A549 (cell line): Measurements from ENCODE around the gene SPATA9. TPM values are rescaled to one million over a fixed set of nuclear protein-coding genes. Genes with fewer than 3 reads are reported as not detected.
"Not testable (repeated sequence)": the region's sequence is repeated elsewhere in the genome, so short reads cannot be mapped to it uniquely, and the experiment has no call there.

Experiments used
- ATAC-seq, 2 experiments: fragments of 200-7000 bp in 1 of 2; fragments of >200 bp in 1 of 2; cut with Nextera tagmentation in 1 of 2; cut with Tn5 transposase in 1 of 2; 3 replicates each; pipeline versions ENCODE4 v1.8.0 to v1.9.1; 2018 to 2020; ENCODE audit warnings: mild to moderate bottlenecking in 1 of 2, moderate library complexity in 1 of 2
- CTCF ChIA-PET: fragments of 300-600 bp; sonication (Branson Sonifier 250); formaldehyde crosslinking; extraction: SDS; loops from one replicate; lab custom pipeline; 2021; ENCODE audit warnings: antibody characterized with exemption, inconsistent platforms; lab: Yijun Ruan, JAX
- POLR2A ChIA-PET: fragments of 350-600 bp; formaldehyde crosslinking; extraction: SDS; loops from one replicate; lab custom pipeline; 2021; ENCODE audit warnings: antibody characterized with exemption, inconsistent platforms; lab: Yijun Ruan, JAX
- DNase-seq, 2 experiments: peaks; one replicate each; pipeline versions ENCODE4 v3.0.0 to v3.0.0-alpha.2; 2011 to 2016; ENCODE audit warnings: low read depth in 1 of 2, low spot score in 1 of 2
- FAIRE-seq: peaks from 2 replicates; lab custom pipeline; 2011; peaks lifted over from hg19 to GRCh38; lab: Jason Lieb, UNC
- H3K27ac ChIP-seq, 2 experiments: fragments of >200 bp; sonication (Bioruptor Twin); formaldehyde crosslinking; 3 replicates each; pipeline ENCODE4 v1.5.1; 2016 to 2017
- H3K4me1 ChIP-seq: fragments of >200 bp; sonication (Bioruptor Twin); formaldehyde crosslinking; 3 replicates; pipeline ENCODE4 v1.6.1; 2016
- H3K4me2 ChIP-seq: fragments of >200 bp; sonication (Bioruptor Twin); formaldehyde crosslinking; 3 replicates; pipeline ENCODE4 v1.6.1; 2016
- H3K4me3 ChIP-seq: fragments of >200 bp; sonication (Bioruptor Twin); formaldehyde crosslinking; 3 replicates; pipeline ENCODE4 v1.5.1; 2016
- H3K9me3 ChIP-seq: fragments of >200 bp; sonication (Bioruptor Twin); formaldehyde crosslinking; 3 replicates; pipeline ENCODE4 v1.6.1; 2016
- ATOH8 ChIP-seq: fragments of 250-450 bp; sonication (Bioruptor Pico); IDR thresholded peaks from 2 replicates; pipeline ENCODE4 v1.5.0; 2020; ENCODE audit warnings: low read depth, mild to moderate bottlenecking, moderate library complexity
- CBX2 ChIP-seq: fragments of 200-600 bp; sonication (generic); IDR thresholded peaks from 2 replicates; pipeline ENCODE4 v1.6.1; 2016; ENCODE audit warnings: low read depth, mild to moderate bottlenecking, borderline replicate concordance
- CBX8 ChIP-seq: fragments of 200-600 bp; sonication (generic); IDR thresholded peaks from 2 replicates; pipeline ENCODE4 v1.6.1; 2016
- CHD2 ChIP-seq: fragments of 150-350 bp; IDR thresholded peaks from 2 replicates; pipeline ENCODE4 v1.6.1; 2014; ENCODE audit warnings: low read length; ENCODE audit not compliant: partially characterized antibody
- EHF ChIP-seq: fragments of 250-450 bp; sonication (Bioruptor Pico); IDR thresholded peaks from 2 replicates; pipeline ENCODE4 v1.5.0; 2020; ENCODE audit warnings: mild to moderate bottlenecking
- EP300 ChIP-seq, 2 experiments: fragments of >200 bp; sonication (Bioruptor Twin); formaldehyde crosslinking; IDR thresholded peaks; 2 replicates in 1 of 2; 3 replicates in 1 of 2; pipeline ENCODE4 v1.6.1; 2016 to 2017
- FOSB ChIP-seq: fragments of 250-450 bp; sonication (Bioruptor Pico); IDR thresholded peaks from 2 replicates; pipeline ENCODE4 v1.5.0; 2020; ENCODE audit warnings: mild to moderate bottlenecking, moderate library complexity
- FOSL2 ChIP-seq, 2 experiments: fragments of 450-650 bp in 1 of 2; fragments of >200 bp in 1 of 2; sonication (Bioruptor Twin) in 1 of 2; formaldehyde crosslinking; IDR thresholded peaks; 2 replicates each; pipeline versions ENCODE4 v1.5.0 to v1.6.1; 2016 to 2020; ENCODE audit warnings: mild to moderate bottlenecking in 1 of 2, moderate library complexity in 1 of 2
- FOXS1 ChIP-seq: fragments of 250-450 bp; sonication (Bioruptor Pico); IDR thresholded peaks from 2 replicates; pipeline ENCODE4 v1.5.0; 2020; ENCODE audit warnings: mild to moderate bottlenecking, moderate library complexity
- GATA3 ChIP-seq: IDR thresholded peaks from 2 replicates; pipeline ENCODE4 v1.6.1; 2012; ENCODE audit warnings: borderline replicate concordance
- HES2 ChIP-seq: fragments of >200 bp; sonication (Bioruptor Twin); formaldehyde crosslinking; IDR thresholded peaks from 2 replicates; pipeline ENCODE4 v1.6.1; 2016
- HOXB13 ChIP-seq: fragments of 250-450 bp; sonication (Bioruptor Pico); IDR thresholded peaks from 2 replicates; pipeline ENCODE4 v1.5.0; 2020; ENCODE audit warnings: low read depth, mild to moderate bottlenecking, moderate library complexity
- HOXB5 ChIP-seq: fragments of 250-450 bp; sonication (Bioruptor Pico); IDR thresholded peaks from 2 replicates; pipeline ENCODE4 v1.5.0; 2020; ENCODE audit warnings: mild to moderate bottlenecking, moderate library complexity
- KDM1A ChIP-seq: fragments of 200-600 bp; sonication (generic); IDR thresholded peaks from 2 replicates; pipeline ENCODE4 v1.6.1; 2016; ENCODE audit warnings: low read depth, mild to moderate bottlenecking
- MAFK ChIP-seq: fragments of 450-650 bp; IDR thresholded peaks from 2 replicates; pipeline ENCODE4 v1.6.1; 2014; ENCODE audit not compliant: partially characterized antibody
- MAZ ChIP-seq: fragments of 150-350 bp; IDR thresholded peaks from 2 replicates; pipeline ENCODE4 v1.6.1; 2014; ENCODE audit warnings: antibody characterized with exemption, low read depth, low read length, borderline replicate concordance
- MYC ChIP-seq: IDR thresholded peaks from 2 replicates; pipeline ENCODE4 v1.6.1; 2012; ENCODE audit warnings: mild to moderate bottlenecking, inconsistent platforms, low read length, improper control_type of control experiment, borderline replicate concordance
- NFE2L2 ChIP-seq: fragments of 150-350 bp; conservative IDR thresholded peaks from 2 replicates; pipeline ENCODE4 v1.6.1; 2014; ENCODE audit warnings: low read length
- NPAS2 ChIP-seq: fragments of 250-450 bp; sonication (Bioruptor Pico); IDR thresholded peaks from 2 replicates; pipeline ENCODE4 v1.8.0; 2022; ENCODE audit warnings: mild to moderate bottlenecking, moderate library complexity, borderline replicate concordance
- PBX3 ChIP-seq: IDR thresholded peaks from 2 replicates; pipeline ENCODE4 v1.6.1; 2012
- RAD21 ChIP-seq, 2 experiments: fragments of >200 bp in 1 of 2; sonication (Bioruptor Twin) in 1 of 2; formaldehyde crosslinking in 1 of 2; IDR thresholded peaks in 1 of 2; conservative IDR thresholded peaks in 1 of 2; 2 replicates in 1 of 2; 3 replicates in 1 of 2; pipeline ENCODE4 v1.6.1; 2012 to 2018; ENCODE audit warnings: inconsistent platforms in 1 of 2
- RCOR1 ChIP-seq: fragments of 150-350 bp; IDR thresholded peaks from 2 replicates; pipeline ENCODE4 v1.6.1; 2014; ENCODE audit warnings: antibody characterized with exemption, low read length, low read depth
- RNF2 ChIP-seq: fragments of 200-600 bp; sonication (generic); IDR thresholded peaks from 2 replicates; pipeline ENCODE4 v1.6.1; 2016; ENCODE audit warnings: low read depth, mild to moderate bottlenecking, antibody characterized with exemption, moderate library complexity, borderline replicate concordance
- SMC3 ChIP-seq: fragments of >200 bp; sonication (Bioruptor Twin); formaldehyde crosslinking; IDR thresholded peaks from 3 replicates; pipeline ENCODE4 v1.6.1; 2018; ENCODE audit warnings: inconsistent platforms
- SREBF2 ChIP-seq: fragments of 450-650 bp; IDR thresholded peaks from 2 replicates; pipeline ENCODE4 v1.6.1; 2014; ENCODE audit warnings: mild to moderate bottlenecking, moderate library complexity
- TFCP2L1 ChIP-seq: fragments of 250-450 bp; sonication (Bioruptor Pico); IDR thresholded peaks from 2 replicates; pipeline ENCODE4 v1.5.0; 2021; ENCODE audit warnings: mild to moderate bottlenecking
- WGBS: methylation state at CpG from one replicate; pipeline ENCODE4 v1.1.6; 2017; ENCODE audit errors: missing lambda C conversion rate; 5-methylcytosine and 5-hydroxymethylcytosine counted together
- polyA plus RNA-seq, 4 experiments: library from polyadenylated mRNA; depleted of rRNA in 3 of 4; stranded (reverse); fragments of >200 nt; fragmentation: RNase III in 1 of 4; extraction: RNeasy Plus Mini Kit Qiagen cat#74134 plus additional on column Dnase treatment in 1 of 4; gene quantifications; 2 replicates in 3 of 4; 3 replicates in 1 of 4; pipeline ENCODE4 v1.2.3, GENCODE V29; 2011 to 2017

The SPATA9 gene
- polyA plus RNA-seq, 2 of the 4 experiments (the other 2 are of a cell fraction) = 0.16 TPM; not detected in 1

- WGBS = 45% methylated on average over 5 of the region's 5 CpGs
- POLR2A ChIA-PET = no interaction called here
- CTCF ChIA-PET = interaction anchor here (1.1 to 7.7 kb wide), 7 partner anchors 10 to 206 kb away, joined by 3 to 104 read pairs (median 5); no protein-coding TSS in a partner anchor
- FAIRE-seq (no peak), ATAC-seq (no peak), DNase-seq (no peak)
- TF ChIP-seq MAFK = no peak
- TF ChIP-seq PBX3 = no peak
- no peak for TF ChIP-seq HOXB5 (CRISPR knock-in tag)
- TF ChIP-seq EP300 (IDR thresholded peaks at IDR 0.05) = no peak
- TF ChIP-seq FOSL2 (IDR thresholded peaks at IDR 0.05) = no peak
- TF ChIP-seq FOSL2 (CRISPR knock-in tag; IDR thresholded peaks at IDR 0.05) = no peak
- TF ChIP-seq SMC3 = no peak
- Histone ChIP-seq H3K9me3 (no peaks in the 10 kb centered on the region), H3K4me1 (peaks cover 3% of the 10 kb centered on the region; the same call in 1 of the 3 replicates), H3K4me3 (no peak overlapping the region), H3K4me2 (no peak overlapping the region), H3K27ac (no peak overlapping the region)
Observed at GRCh38 chr5:95641741-95642220, 41.0 kb downstream of the SPATA9 start.

GRCh38 chr5:95638632-95639031 lies 44.2 kb downstream of the SPATA9 start:
- H3K4me3 ChIP-seq = no peak overlapping the region
- no peaks in the 10 kb centered on the region for H3K9me3 ChIP-seq
- POLR2A ChIA-PET = no interaction called here
- FAIRE-seq (no peak), ATAC-seq (no peak), DNase-seq (no peak)
- CTCF ChIA-PET = no interaction called here
- TF ChIP-seq CHD2 (no peak), MAFK (no peak), EP300 (IDR thresholded peaks at IDR 0.05) (no peak), RCOR1 (no peak), RNF2 (no peak), CBX8 (no peak), ATOH8 (CRISPR knock-in tag) (no peak), TFCP2L1 (CRISPR knock-in tag) (no peak), SREBF2 (no peak), FOSB (CRISPR knock-in tag) (no peak), EHF (CRISPR knock-in tag) (no peak), NPAS2 (CRISPR knock-in tag) (no peak), FOXS1 (CRISPR knock-in tag) (no peak), MYC (no peak)
- H3K4me2 ChIP-seq = no peak overlapping the region
- H3K4me1 ChIP-seq = no peaks in the 10 kb centered on the region
- no peak overlapping the region for H3K27ac ChIP-seq
- 30% methylated on average over 3 of the region's 3 CpGs for WGBS

GRCh38 chr5:95634081-95634480 lies 48.7 kb downstream of the SPATA9 start:
- no peak for FAIRE-seq
- Histone ChIP-seq H3K4me3 (no peak overlapping the region), H3K4me2 (no peak overlapping the region), H3K9me3 (no peaks in the 10 kb centered on the region), H3K4me1 (peaks cover 14% of the 10 kb centered on the region; the same call in 2 of the 3 replicates), H3K27ac (no peak overlapping the region)
- no peak for ATAC-seq
- DNase-seq = no peak
- CTCF ChIA-PET = interaction anchor here (1.5 kb wide), 1 partner anchor 10 kb away, joined by 4 read pairs; no protein-coding TSS in a partner anchor
- POLR2A ChIA-PET = no interaction called here
- WGBS = 57% methylated on average over 3 of the region's 3 CpGs
- no peak for TF ChIP-seq FOSB (CRISPR knock-in tag)

- peaks cover 14% of the 10 kb centered on the region; the same call in 2 of the 3 replicates for H3K4me1 ChIP-seq
- no peak for TF ChIP-seq CBX2
- no peak for TF ChIP-seq RAD21 (conservative IDR thresholded peaks at IDR 0.05 in 1 of 2, IDR thresholded peaks at IDR 0.05 in 1 of 2)
- no peak for TF ChIP-seq MYC
- TF ChIP-seq NFE2L2 = no peak
- TF ChIP-seq RCOR1 = no peak
- no peak for TF ChIP-seq HES2
- TF ChIP-seq KDM1A = no peak
- TF ChIP-seq HOXB13 = no peak
- no peak for TF ChIP-seq TFCP2L1 (CRISPR knock-in tag)
- TF ChIP-seq GATA3 = no peak
- TF ChIP-seq MAZ = no peak
- no peak overlapping the region for H3K4me3 ChIP-seq
- no peak overlapping the region for H3K4me2 ChIP-seq
- no peak for FAIRE-seq
- POLR2A ChIA-PET = no interaction called here
- DNase-seq = no peak
- CTCF ChIA-PET = no interaction called here
- H3K9me3 ChIP-seq = no peaks in the 10 kb centered on the region
- WGBS = 74% methylated on average over 3 of the region's 3 CpGs
- ATAC-seq = no peak
- H3K27ac ChIP-seq = no peak overlapping the region
Observed at GRCh38 chr5:95633671-95634070, 49.1 kb downstream of the SPATA9 start.

GRCh38 chr5:95632942-95633341 lies 49.8 kb downstream of the SPATA9 start:
- 90% methylated on average over 2 of the region's 2 CpGs for WGBS
- H3K27ac ChIP-seq, ATAC-seq, POLR2A ChIA-PET, H3K4me2 ChIP-seq, H3K4me3 ChIP-seq, DNase-seq, H3K9me3 ChIP-seq, FAIRE-seq: not testable (repeated sequence)
- peaks cover 14% of the 10 kb centered on the region; the same call in 2 of the 3 replicates for H3K4me1 ChIP-seq
- CTCF ChIA-PET = interaction anchor here (1.3 kb wide), 1 partner anchor 31 kb away, joined by 4 read pairs; no protein-coding TSS in a partner anchor
